ENCODE measurements around the gene PLK3. TPM values are rescaled to one million over a fixed set of nuclear protein-coding genes. Genes with fewer than 3 reads are reported as not detected.
"Not testable (repeated sequence)": the region's sequence is repeated elsewhere in the genome, so short reads cannot be mapped to it uniquely, and the experiment has no call there.

The PLK3 gene
- total and polyA plus RNA-seq, 7 experiments from 2014 or later: 30.5 to 456 (median 118) TPM

- Histone ChIP-seq H3K27me3 (ENCODE audit: control insufficient read depth in 2 of 2, insufficient read depth in 2 of 2, low read length in 2 of 2) (no peaks in the 10 kb centered on the region), H3K4me1 (ENCODE audit: control insufficient read depth in 2 of 2, insufficient read depth in 2 of 2, low read length in 2 of 2) (peaks cover 0 to 19% of the 10 kb centered on the region in 2 donors), H3K9me3 (ENCODE audit: control insufficient read depth in 2 of 3, low read length in 3 of 3) (no peaks in the 10 kb centered on the region), H3K36me3 (ENCODE audit: control insufficient read depth in 2 of 3, insufficient read depth in 3 of 3, low read length in 3 of 3) (no peaks in the 10 kb centered on the region), H3K4me3 (ENCODE audit: low read length) (no peak overlapping the region), H3K27ac (ENCODE audit: low read depth, low read length) (no peak overlapping the region)
- H3K36me3 Mint-ChIP-seq: peaks cover 0 to 8% (median 0%) of the 10 kb centered on the region in 5 donors
- H3K4me3 Mint-ChIP-seq: peak overlapping the region; percentile 41 to 96 (median 94)
- H3K27ac Mint-ChIP-seq: peak overlapping the region; percentile 8 to 100 (median 100)
- no peaks in the 10 kb centered on the region for H3K27me3 Mint-ChIP-seq
- H3K4me1 Mint-ChIP-seq: peaks cover 23 to 40% (median 37%) of the 10 kb centered on the region in 7 donors
- ATAC-seq (no peak), DNase-seq (no peak)
- intact Hi-C loops (cut with micrococcal nuclease): loop anchor here in 1 of 2 donors (5.0 kb wide), 2 partner anchors 34 to 191 kb away; partner anchors contain the start of genes BEST4, HECTD3 and UROD
- ChIA-PET POLR2A (interaction anchor here (0.7 to 14.4 kb wide), 16 partner anchors 8 to 670 kb away, joined by 3 to 709 read pairs (median 5); partner anchors contain the start of genes BEST4, BTBD19, DYNLT4 and EIF2B3), CTCF (interaction anchor here (0.7 to 1.9 kb wide), 10 partner anchors 12 to 167 kb away, joined by 3 to 11 read pairs (median 5); partner anchors contain the start of genes BTBD19, EIF2B3 and PLK3)
- no peaks in the 10 kb centered on the region for H3K9me3 Mint-ChIP-seq
Observed at GRCh38 chr1:44821240-44821715, 21.1 kb downstream of the PLK3 start.

GRCh38 chr1:44822131-44822701 is 22.0 kb downstream of the PLK3 start:
- peaks cover 0 to 19% of the 10 kb centered on the region in 2 donors for H3K4me1 ChIP-seq (ENCODE audit: control insufficient read depth in 2 of 2, insufficient read depth in 2 of 2, low read length in 2 of 2)
- no peak for ATAC-seq
- no peak overlapping the region for H3K27ac ChIP-seq (ENCODE audit: low read depth, low read length)
- peak overlapping the region in 7 of 9 donors; percentile 18 to 100 (median 72) for H3K27ac Mint-ChIP-seq
- H3K9me3 ChIP-seq (ENCODE audit: control insufficient read depth in 2 of 3, low read length in 3 of 3): no peaks in the 10 kb centered on the region
- H3K27me3 ChIP-seq (ENCODE audit: control insufficient read depth in 2 of 2, insufficient read depth in 2 of 2, low read length in 2 of 2): no peaks in the 10 kb centered on the region
- CTCF ChIA-PET: interaction anchor here (1.0 to 1.9 kb wide), 7 partner anchors 13 to 108 kb away, joined by 3 to 11 read pairs (median 5); partner anchors contain the start of genes BTBD19 and PLK3
- POLR2A ChIA-PET: interaction anchor here (0.8 to 14.4 kb wide), 11 partner anchors 10 to 669 kb away, joined by 3 to 709 read pairs (median 4); partner anchors contain the start of genes BTBD19, DYNLT4, PLK3 and PTCH2
- no peaks in the 10 kb centered on the region for H3K27me3 Mint-ChIP-seq
- intact Hi-C loops (cut with micrococcal nuclease): loop anchor here in 1 of 2 donors (5.0 kb wide), 2 partner anchors 35 to 190 kb away; partner anchors contain the start of genes BEST4, HECTD3 and UROD
- H3K4me3 Mint-ChIP-seq: no peak overlapping the region
- H3K36me3 ChIP-seq (ENCODE audit: control insufficient read depth in 2 of 3, insufficient read depth in 3 of 3, low read length in 3 of 3): no peaks in the 10 kb centered on the region
- H3K9me3 Mint-ChIP-seq: no peaks in the 10 kb centered on the region
- peaks cover 0 to 8% (median 0%) of the 10 kb centered on the region in 5 donors for H3K36me3 Mint-ChIP-seq
- peaks cover 26 to 40% (median 36%) of the 10 kb centered on the region in 7 donors for H3K4me1 Mint-ChIP-seq
- DNase-seq: no peak
- no peak overlapping the region for H3K4me3 ChIP-seq (ENCODE audit: low read length)

GRCh38 chr1:44822981-44823451 is 22.8 kb downstream of the PLK3 start:
- Mint-ChIP-seq H3K27ac (peak overlapping the region in 3 of 9 donors; percentile 9 to 47 (median 24)), H3K27me3 (no peaks in the 10 kb centered on the region), H3K36me3 (peaks cover 0 to 2% (median 0%) of the 10 kb centered on the region in 5 donors), H3K9me3 (no peaks in the 10 kb centered on the region), H3K4me3 (no peak overlapping the region), H3K4me1 (peaks cover 22 to 35% (median 28%) of the 10 kb centered on the region in 7 donors)
- peaks cover 0 to 19% of the 10 kb centered on the region in 2 donors for H3K4me1 ChIP-seq (ENCODE audit: control insufficient read depth in 2 of 2, insufficient read depth in 2 of 2, low read length in 2 of 2)
- no peak overlapping the region for H3K4me3 ChIP-seq (ENCODE audit: low read length)
- ATAC-seq (no peak), DNase-seq (no peak)
- no peak overlapping the region for H3K27ac ChIP-seq (ENCODE audit: low read depth, low read length)
- H3K36me3 ChIP-seq (ENCODE audit: control insufficient read depth in 2 of 3, insufficient read depth in 3 of 3, low read length in 3 of 3): no peaks in the 10 kb centered on the region
- H3K9me3 ChIP-seq (ENCODE audit: control insufficient read depth in 2 of 3, low read length in 3 of 3): no peaks in the 10 kb centered on the region
- H3K27me3 ChIP-seq (ENCODE audit: control insufficient read depth in 2 of 2, insufficient read depth in 2 of 2, low read length in 2 of 2): no peaks in the 10 kb centered on the region
- intact Hi-C loops (cut with micrococcal nuclease): loop anchor here in 1 of 2 donors (5.0 kb wide), 2 partner anchors 36 to 189 kb away; partner anchors contain the start of genes BEST4, HECTD3 and UROD
- POLR2A ChIA-PET: interaction anchor here (0.7 to 14.4 kb wide), 6 partner anchors 9 to 102 kb away, joined by 3 to 709 read pairs (median 4); partner anchors contain the start of genes BTBD19, DYNLT4, PLK3 and RPS8
- CTCF ChIA-PET: interaction anchor here (0.7 to 1.9 kb wide), 2 partner anchors 10 to 23 kb away, joined by 3 to 11 read pairs; partner anchors contain the start of gene PLK3

GRCh38 chr1:44824392-44824791 is 24.2 kb downstream of the PLK3 start:
- not testable (repeated sequence) for H3K27me3 ChIP-seq (ENCODE audit: control insufficient read depth in 2 of 2, insufficient read depth in 2 of 2, low read length in 2 of 2)
- H3K27ac Mint-ChIP-seq: peak overlapping the region in 1 of 9 donors; percentile 41
- CTCF ChIA-PET: interaction anchor here (0.6 kb wide), 1 partner anchor 110 kb away, joined by 3 read pairs; no protein-coding TSS in a partner anchor

GRCh38 chr1:44826375-44827196 is 26.4 kb downstream of the PLK3 start:
- Histone ChIP-seq H3K36me3 (ENCODE audit: control insufficient read depth in 2 of 3, insufficient read depth in 3 of 3, low read length in 3 of 3) (no peaks in the 10 kb centered on the region), H3K4me3 (ENCODE audit: low read length) (no peak overlapping the region), H3K27ac (ENCODE audit: low read depth, low read length) (no peak overlapping the region), H3K9me3 (ENCODE audit: control insufficient read depth in 2 of 3, low read length in 3 of 3) (no peaks in the 10 kb centered on the region), H3K27me3 (ENCODE audit: control insufficient read depth in 2 of 2, insufficient read depth in 2 of 2, low read length in 2 of 2) (no peaks in the 10 kb centered on the region), H3K4me1 (ENCODE audit: control insufficient read depth in 2 of 2, insufficient read depth in 2 of 2, low read length in 2 of 2) (no peaks in the 10 kb centered on the region)
- ATAC-seq (peak; percentile 81), DNase-seq (no peak)
- intact Hi-C loops (cut with micrococcal nuclease): no loop called here
- Mint-ChIP-seq H3K27me3 (no peaks in the 10 kb centered on the region), H3K27ac (no peak overlapping the region), H3K9me3 (peaks cover 0 to 1% (median 0%) of the 10 kb centered on the region in 11 donors), H3K4me1 (peaks cover under 1 to 9% (median 1%) of the 10 kb centered on the region in 7 donors), H3K4me3 (no peak overlapping the region), H3K36me3 (no peaks in the 10 kb centered on the region)
- POLR2A ChIA-PET: interaction anchor here (0.9 to 14.4 kb wide), 3 partner anchors 19 to 95 kb away, joined by 3 to 709 read pairs (median 3); partner anchors contain the start of genes BTBD19, DYNLT4, PLK3 and RNU5D-1
- CTCF ChIA-PET: interaction anchor here (0.6 kb wide), 1 partner anchor 79 kb away, joined by 3 read pairs; no protein-coding TSS in a partner anchor

More at GRCh38 chr1:44824392-44824791, 24.2 kb downstream of the PLK3 start:
- peaks cover 13 to 23% (median 21%) of the 10 kb centered on the region in 7 donors for H3K4me1 Mint-ChIP-seq
- not testable (repeated sequence) for H3K9me3 Mint-ChIP-seq; ATAC-seq; H3K9me3 ChIP-seq (ENCODE audit: control insufficient read depth in 2 of 3, low read length in 3 of 3); DNase-seq; H3K36me3 Mint-ChIP-seq; H3K27me3 Mint-ChIP-seq; H3K4me3 Mint-ChIP-seq; H3K36me3 ChIP-seq (ENCODE audit: control insufficient read depth in 2 of 3, insufficient read depth in 3 of 3, low read length in 3 of 3); H3K27ac ChIP-seq (ENCODE audit: low read depth, low read length); H3K4me3 ChIP-seq (ENCODE audit: low read length)
- POLR2A ChIA-PET: interaction anchor here (14.4 kb wide), 1 partner anchor 17 kb away, joined by 709 read pairs; the partner anchor contains the start of genes BTBD19, DYNLT4 and PLK3
- peaks cover 0 to 13% of the 10 kb centered on the region in 2 donors for H3K4me1 ChIP-seq (ENCODE audit: control insufficient read depth in 2 of 2, insufficient read depth in 2 of 2, low read length in 2 of 2)
- intact Hi-C loops (cut with micrococcal nuclease): loop anchor here in 1 of 2 donors (5.0 kb wide), 2 partner anchors 37 to 188 kb away; partner anchors contain the start of genes BEST4, HECTD3 and UROD

All from naive thymus-derived CD4-positive, alpha-beta T cell (primary cell).